D341Med (cell line): ENCODE data around the gene TRIOBP.

ENCODE experiments used
- DNase-seq: peaks from one replicate; pipeline ENCODE4 v3.0.0; 2012; ENCODE audit warnings: low spot score

Gene TRIOBP

DNA sequence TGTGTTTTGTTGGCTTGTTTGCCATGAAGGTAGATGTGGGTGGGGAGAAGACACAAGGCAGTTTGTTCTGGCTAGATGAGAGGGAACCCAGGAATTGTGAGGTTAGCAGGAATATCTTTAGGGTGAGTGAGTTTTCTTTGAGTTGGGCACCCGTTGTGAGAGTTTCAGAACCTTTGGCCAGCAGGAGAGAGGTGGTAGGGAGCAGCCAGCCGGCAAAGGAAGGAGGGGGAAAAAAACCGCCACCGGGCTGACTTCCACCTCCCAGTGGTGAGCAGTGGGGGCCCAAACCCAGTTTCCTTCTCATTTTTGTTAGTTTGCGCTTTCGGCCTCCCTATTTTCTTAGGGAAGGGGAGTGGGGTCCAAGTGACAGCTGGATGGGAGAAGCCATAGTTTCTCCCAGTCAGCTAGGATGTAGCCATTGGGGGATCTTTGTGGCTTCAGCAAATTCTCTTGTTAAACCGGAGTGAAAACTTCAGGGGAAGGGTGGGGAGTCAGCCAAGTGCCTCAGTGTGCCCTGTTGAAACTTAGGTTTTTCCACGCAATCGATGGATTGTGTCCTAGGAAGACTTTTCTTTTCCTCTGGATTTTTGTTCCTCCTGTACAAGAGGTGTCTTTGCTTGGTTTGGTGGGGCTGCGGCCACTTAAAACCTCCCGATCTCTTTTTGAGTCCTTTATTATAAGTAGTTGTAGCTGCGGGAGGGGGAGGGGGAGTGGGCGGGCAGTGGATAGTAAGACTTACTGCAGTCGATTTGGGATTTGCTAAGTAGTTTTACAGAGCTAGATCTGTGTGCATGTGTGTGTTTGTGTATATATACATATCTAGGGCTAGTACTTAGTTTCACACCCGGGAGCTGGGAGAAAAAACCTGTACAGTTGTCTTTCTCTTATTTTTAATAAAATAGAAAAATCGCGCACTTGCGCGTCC lies 109.8 kb downstream of the TRIOBP start:
- DNase-seq, result no peak

DNA sequence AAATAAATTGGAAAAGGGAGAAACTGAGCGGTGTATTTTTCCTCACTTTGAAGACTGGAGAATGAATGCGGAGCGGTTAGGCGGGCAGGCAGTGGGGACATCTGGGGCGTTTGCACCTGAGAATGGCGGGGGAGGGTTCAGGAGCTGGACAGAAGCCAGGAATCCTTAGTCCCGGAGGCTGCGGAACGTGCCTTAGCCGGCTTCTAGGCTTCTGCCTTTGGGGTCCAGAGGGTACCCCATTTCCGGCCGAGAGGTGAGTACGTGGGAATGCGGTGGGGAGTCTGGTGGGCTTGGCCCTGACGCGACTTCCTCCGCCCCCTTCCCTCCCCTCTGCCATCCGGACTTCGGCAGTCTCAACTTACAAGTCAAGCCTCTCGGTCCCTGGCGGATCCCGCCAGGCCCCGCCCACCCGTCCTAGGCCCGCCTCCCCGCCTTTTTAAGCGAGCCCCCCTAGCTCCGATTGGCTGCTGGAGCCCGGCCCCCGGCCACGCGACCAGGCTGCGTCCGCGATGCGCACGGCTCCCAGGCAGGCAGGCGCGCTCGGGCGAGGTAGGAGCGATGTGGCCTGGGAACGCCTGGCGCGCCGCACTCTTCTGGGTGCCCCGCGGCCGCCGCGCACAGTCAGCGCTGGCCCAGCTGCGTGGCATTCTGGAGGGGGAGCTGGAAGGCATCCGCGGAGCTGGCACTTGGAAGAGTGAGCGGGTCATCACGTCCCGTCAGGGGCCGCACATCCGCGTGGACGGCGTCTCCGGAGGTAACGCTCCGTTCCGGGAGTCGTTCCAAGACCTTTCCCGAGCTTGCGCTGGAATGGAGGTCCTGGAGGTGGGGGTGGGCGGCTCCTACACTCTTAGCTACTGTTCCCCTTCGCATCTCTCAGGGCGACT lies 110.8 kb downstream of the TRIOBP start, which contains the start of gene GCAT:
GCAT (plus strand) TSS at position 525 of the 884 bp plus-strand sequence; CDS start at position 559, 34 bp downstream.
- peak; percentile 100 for DNase-seq

DNA sequence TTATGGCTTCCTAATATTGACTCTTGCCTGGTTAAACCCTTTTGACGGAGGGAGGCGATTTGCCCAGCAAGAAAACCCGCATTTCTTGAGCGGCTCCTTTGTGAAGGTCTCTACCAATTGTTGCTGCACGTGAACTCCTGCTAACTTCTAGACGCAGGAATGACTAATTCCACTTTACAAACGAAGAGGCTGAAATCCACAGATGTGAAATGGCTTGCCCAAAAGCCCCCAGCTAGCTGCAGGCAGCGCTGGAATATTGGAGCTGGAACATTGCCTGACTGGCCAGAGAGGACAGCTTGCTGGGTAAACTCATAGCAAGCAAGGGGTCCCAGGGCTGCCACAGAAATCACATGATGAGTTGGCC lies 111.4 kb downstream of the TRIOBP start:
- DNase-seq, result no peak

DNA sequence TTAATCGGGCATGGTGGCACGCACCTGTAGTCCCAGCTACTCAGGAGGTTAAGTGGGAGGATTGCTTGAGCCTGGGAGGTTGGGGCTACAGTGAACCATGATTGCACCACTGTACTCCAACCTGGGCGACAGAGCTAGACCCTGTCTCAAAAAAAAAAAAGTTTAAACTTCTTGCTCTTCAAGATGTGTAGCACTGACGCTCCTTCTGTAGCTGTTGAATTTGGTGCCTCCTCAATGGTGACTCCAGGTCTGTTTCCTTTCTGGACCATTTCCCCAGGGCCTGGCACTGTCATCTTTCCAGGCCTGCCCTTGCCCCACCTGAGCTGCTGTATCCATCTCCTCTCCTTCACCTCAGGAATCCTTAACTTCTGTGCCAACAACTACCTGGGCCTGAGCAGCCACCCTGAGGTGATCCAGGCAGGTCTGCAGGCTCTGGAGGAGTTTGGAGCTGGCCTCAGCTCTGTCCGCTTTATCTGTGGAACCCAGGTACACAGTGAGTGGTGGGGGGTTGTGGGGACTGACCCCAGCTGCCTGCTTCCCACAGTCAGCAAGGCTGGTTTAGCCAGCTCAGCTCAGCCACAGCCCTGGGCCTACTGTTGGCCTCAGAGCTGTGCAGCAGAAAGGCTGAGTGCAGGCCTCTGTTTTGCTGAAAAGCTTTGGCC lies 113.0 kb downstream of the TRIOBP start:
- DNase-seq, result no peak

DNA sequence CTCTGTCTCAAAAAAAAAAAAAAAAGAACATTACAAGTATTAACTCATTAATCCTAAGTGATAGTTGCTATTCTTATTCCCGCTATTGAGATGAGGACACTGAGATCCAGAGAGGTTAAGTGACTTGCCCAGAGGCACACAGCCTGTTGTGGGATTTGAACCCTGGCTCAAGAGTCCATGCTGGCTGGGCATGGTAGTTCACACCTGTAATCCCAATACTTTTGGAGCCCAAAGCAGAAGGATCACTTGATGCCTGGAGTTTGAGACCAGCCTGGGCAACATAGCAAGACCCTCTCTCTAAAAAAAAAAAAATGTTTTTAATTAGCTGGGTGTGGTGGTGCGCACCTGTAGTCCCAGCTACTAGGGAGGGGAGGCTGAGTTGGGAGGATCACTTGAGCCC lies 115.0 kb downstream of the TRIOBP start:
- DNase-seq, result no peak

DNA sequence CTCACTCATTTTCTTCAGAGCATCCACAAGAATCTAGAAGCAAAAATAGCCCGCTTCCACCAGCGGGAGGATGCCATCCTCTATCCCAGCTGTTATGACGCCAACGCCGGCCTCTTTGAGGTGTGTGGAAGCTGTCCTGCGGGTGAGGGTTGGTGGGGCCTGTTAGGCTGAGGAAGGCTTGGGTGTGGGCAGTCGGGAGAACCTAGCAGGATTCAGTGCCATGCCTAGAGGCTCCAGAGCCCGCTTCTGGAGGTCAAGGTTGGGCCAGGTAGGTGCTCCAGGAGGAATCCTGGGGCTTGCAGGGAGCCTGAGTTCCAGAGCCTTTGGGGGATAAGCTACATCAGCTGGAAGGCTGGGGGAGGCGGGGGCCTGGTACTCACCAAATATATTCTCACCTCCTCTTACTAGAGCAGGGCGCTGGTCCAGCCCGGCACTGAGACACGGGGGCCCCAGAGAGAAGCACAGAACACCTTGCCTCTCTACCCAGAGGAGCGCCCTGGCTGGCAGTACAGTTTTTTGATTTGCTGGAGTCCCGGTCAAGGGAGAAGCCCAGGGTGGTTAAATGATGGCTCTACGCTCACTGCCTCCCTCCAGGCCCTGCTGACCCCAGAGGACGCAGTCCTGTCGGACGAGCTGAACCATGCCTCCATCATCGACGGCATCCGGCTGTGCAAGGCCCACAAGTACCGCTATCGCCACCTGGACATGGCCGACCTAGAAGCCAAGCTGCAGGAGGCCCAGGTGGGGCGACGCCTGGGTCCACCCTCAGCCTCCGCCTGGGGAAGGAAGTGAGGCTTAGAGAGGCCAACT lies 116.2 kb downstream of the TRIOBP start:
- DNase-seq, result no peak

DNA sequence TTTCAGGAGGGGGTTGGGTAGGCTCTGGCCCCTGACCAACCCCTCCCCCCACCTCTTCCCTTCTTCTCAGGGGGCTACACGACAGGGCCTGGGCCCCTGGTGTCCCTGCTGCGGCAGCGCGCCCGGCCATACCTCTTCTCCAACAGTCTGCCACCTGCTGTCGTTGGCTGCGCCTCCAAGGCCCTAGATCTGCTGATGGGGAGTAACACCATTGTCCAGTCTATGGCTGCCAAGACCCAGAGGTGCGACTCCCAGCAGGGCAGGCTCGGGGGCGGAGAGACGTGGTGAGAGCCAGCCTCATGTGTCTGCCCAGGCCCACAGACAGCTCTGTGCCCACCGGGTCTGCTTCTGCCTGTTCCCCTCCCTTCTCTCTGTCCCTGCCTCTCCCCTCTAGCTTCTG lies 118.7 kb downstream of the TRIOBP start:
- DNase-seq, result no peak

DNA sequence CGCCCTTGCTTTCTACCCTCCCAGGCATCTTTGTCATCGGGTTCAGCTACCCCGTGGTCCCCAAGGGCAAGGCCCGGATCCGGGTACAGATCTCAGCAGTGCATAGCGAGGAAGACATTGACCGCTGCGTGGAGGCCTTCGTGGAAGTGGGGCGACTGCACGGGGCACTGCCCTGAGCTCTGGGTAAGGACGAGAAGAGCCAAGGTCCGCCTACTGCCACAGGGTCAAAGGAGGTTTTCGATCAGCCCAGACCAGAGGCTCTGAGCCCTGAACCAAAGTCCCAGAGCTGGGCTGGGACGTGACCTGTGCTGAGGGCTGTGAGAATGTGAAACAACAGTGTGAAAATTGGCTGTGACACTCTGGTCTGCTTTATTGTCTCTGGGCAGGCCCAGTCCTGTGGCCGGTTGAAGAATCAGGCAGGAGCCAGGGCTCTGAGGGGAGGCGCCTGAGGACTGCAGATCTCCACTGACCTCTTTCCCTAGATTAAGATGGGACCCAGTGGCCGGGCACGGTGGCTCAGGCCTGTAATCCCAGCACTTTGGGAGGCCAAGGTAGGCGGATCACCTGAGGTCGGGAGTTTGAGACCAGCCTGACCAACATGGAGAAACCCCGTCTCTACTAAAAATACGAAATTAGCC lies 119.8 kb downstream of the TRIOBP start:
- no peak for DNase-seq

DNA sequence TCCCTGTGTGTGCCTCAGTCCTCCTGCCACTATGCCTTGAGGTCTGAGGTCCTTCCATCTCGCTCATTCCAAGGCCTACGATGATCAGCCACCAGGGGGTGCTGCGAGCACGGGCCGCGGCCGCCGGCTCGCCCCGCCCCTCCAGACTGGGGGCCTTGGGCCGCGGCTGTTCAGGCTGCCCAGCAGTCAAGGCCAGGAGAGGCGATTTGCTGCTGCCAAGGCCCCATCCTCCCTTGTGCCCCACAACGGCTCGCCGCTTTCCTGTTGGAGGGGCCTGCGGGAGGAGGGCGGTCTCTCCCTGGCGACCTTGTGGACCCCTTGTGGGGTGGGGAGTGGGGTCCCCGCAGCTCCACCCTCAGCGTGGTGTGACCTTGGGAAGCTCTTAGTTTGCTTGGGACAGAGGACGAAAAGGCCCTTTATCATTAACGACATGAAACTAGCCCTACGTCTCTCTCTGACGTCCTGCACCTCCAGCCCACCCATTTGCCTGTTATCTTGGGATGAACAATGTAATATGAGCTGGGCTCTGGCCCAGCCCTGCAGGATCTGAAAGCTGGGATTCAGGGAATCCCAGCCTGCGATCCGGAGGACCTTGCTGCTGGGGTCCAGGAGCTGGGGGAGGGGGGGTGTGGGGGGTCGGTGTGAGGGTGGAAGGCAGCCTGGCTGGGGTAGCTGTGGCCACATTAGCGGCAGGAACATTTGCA lies 121.0 kb downstream of the TRIOBP start:
- DNase-seq, result peak; percentile 96

DNA sequence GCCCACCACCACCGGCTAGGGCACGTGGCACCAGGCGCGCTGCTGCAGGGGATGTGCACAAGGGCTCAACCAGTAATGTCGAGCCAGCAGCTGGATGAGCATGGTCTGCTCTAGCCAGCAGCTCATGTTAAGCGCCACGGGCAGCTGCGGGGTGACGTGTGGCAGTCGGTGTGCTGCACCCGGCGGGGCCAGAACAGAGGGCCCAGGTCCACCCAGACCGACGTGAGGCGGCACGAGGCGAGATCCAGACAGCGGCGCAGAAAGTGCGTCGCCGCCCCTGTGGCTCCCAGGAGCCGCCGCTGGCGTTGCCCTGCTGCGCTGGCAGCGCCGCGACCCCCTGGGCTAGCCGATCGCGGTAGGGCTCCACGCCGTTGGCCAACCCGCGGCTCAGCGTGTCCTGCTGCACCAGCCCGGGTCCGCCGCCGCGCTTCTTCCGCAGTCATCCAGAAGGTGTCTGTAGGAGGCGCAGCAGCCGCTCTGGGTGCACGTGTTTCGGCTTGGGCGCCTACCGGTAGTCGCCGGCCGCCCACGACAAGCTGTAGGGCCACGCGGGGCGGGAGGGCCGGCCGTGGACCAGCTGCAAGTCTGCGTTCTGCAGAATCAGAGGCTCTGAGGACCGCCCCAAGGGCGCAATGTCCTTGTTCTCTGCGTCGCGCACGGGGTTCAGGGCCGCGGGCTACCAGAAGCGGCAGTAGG lies 121.7 kb downstream of the TRIOBP start:
- DNase-seq, result no peak

DNA sequence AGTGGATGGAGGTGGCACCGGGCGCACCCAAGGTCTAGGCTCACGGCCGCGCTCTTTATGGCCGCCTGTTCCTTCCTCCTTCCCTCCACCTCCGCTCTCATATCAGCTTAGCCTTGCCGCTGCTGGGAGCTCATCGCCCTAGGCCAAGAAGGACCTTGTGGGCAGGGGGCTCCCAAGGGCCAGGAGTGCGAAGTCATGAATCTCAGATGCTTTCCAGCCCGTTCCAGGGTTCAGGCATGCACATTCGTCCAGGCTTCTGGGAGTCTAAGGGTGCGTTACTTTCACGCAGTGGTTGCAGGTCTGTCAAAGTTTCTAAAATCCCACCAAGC lies 122.2 kb downstream of the TRIOBP start:
- DNase-seq, result no peak

DNA sequence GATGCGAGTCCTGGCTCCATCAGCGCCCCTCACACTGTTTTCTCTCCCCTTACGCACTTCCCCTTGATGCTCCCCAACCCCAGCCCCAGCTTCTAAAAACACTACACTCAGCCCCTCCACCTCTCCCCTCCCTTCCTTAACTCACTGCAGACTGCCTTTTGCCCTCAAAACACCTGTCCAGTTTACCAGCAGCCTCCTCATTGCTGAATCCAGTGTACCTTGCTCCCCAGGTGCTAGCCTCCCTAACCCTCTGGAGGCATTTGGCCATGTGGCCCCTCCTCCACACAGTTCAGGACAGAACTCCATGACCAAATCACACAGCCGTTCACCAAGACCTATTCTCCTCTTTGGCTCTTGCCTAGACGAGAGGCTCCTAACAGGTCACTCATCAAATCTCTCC lies 123.5 kb downstream of the TRIOBP start:
- no peak for DNase-seq

DNA sequence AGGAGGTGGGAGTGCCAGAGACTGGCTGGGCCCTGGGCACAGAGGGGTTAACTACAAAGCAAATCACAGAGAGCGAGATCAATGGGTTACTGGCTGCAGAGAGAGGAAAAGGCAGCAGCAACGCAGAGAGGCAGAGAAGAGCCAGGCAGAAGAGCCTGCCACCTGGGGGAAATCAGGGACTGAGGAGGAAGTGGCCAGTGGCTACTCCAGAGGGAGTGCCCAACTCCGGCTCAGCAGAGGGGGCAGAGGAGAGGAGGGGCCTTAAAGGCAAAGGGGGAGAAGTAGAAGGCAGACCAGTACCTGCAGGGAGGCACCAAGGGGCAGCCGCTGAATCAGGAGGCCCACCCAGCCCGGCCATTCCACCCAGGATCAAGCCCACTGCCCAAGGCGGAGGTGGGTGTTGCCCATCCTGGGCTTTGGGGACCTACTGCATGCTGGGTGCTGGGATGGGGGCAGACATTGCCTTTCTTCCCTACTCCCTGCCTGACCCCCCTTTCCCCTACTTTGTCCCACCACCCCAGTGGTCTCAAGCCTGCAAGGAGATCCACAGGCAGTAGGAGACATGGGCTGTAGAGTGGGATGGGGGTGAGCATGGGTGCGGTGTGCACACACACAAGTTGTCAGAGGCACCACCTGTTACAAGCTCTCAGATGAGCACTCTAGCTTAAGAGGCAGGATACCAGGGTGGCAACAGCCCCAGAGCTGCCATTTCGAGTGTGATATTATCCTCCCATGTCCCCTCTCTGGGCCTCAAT lies 125.4 kb downstream of the TRIOBP start:
- no peak for DNase-seq

DNA sequence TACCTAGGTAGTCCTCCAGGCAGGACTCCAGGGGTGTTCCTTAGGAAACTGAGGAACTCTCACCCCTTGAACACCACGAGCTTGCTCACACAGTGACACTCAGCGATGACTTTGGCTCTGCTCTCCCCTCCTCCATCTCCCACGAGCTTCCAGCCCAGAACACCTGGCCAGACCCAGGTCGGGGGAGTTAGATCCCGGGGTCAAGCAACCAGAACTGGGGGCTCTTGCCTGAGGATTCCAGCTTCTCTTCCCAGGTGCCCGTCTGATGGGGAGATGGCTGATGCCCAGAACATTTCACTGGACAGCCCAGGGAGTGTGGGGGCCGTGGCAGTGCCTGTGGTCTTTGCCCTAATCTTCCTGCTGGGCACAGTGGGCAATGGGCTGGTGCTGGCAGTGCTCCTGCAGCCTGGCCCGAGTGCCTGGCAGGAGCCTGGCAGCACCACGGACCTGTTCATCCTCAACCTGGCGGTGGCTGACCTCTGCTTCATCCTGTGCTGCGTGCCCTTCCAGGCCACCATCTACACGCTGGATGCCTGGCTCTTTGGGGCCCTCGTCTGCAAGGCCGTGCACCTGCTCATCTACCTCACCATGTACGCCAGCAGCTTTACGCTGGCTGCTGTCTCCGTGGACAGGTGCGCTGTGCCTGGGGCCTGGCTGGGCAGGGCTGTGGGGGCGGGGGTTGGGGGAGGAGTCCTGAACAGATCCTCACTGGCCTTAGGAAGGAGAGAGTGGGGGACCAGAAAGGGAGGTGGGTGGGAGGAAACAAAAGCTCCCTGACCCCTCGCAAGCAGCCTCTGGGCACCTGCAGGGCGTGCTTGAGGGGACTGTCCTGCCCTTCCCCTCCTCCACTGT lies 126.5 kb downstream of the TRIOBP start, which contains the start of gene GALR3:
GALR3 (plus strand) TSS at position 249 of the 852 bp plus-strand sequence; CDS start at position 274, 25 bp downstream.
- DNase-seq, result no peak

DNA sequence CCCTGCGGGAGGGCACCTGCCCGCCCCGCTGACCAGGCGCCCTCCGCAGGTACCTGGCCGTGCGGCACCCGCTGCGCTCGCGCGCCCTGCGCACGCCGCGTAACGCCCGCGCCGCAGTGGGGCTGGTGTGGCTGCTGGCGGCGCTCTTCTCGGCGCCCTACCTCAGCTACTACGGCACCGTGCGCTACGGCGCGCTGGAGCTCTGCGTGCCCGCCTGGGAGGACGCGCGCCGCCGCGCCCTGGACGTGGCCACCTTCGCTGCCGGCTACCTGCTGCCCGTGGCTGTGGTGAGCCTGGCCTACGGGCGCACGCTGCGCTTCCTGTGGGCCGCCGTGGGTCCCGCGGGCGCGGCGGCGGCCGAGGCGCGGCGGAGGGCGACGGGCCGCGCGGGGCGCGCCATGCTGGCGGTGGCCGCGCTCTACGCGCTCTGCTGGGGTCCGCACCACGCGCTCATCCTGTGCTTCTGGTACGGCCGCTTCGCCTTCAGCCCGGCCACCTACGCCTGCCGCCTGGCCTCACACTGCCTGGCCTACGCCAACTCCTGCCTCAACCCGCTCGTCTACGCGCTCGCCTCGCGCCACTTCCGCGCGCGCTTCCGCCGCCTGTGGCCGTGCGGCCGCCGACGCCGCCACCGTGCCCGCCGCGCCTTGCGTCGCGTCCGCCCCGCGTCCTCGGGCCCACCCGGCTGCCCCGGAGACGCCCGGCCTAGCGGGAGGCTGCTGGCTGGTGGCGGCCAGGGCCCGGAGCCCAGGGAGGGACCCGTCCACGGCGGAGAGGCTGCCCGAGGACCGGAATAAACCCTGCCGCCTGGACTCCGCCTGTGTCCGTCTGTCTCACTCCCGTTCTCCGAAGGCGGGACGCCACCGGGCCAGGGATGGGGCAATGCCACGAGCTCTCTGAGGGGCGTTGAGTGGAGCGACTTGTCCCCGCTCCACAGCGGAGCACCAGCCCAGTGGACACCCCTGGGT lies 128.1 kb downstream of the TRIOBP start:
- no peak for DNase-seq
